GM12892 (cell line): ENCODE measurements around the gene KCNIP4.

Experiments used
- POLR2A ChIP-seq: IDR thresholded peaks from 2 replicates; pipeline ENCODE4 v1.6.1; 2011; ENCODE audit warnings: low read depth, low read length, control low read depth
- POLR2AphosphoS5 ChIP-seq: IDR thresholded peaks from 2 replicates; pipeline ENCODE4 v1.6.1; 2011; ENCODE audit warnings: low read depth, low read length, control low read depth
- TAF1 ChIP-seq: IDR thresholded peaks from 2 replicates; pipeline ENCODE4 v1.6.1; 2011; ENCODE audit warnings: low read depth, mild to moderate bottlenecking, control low read depth, low read length, borderline replicate concordance

GRCh38 chr4:21517126-21517859 lies 431.3 kb downstream of the KCNIP4 start:
- TF ChIP-seq POLR2A, result no peak
- no peak for TF ChIP-seq TAF1
- TF ChIP-seq POLR2AphosphoS5, result no peak
